ENCODE measurements around the gene MACROD2. TPM values are rescaled to one million over a fixed set of nuclear protein-coding genes. Genes with fewer than 3 reads are reported as not detected.

The MACROD2 gene
- polyA plus RNA-seq, 2 of the 4 experiments (the other 2 are of a cell fraction) = 0.96 to 1.3 TPM

DNA sequence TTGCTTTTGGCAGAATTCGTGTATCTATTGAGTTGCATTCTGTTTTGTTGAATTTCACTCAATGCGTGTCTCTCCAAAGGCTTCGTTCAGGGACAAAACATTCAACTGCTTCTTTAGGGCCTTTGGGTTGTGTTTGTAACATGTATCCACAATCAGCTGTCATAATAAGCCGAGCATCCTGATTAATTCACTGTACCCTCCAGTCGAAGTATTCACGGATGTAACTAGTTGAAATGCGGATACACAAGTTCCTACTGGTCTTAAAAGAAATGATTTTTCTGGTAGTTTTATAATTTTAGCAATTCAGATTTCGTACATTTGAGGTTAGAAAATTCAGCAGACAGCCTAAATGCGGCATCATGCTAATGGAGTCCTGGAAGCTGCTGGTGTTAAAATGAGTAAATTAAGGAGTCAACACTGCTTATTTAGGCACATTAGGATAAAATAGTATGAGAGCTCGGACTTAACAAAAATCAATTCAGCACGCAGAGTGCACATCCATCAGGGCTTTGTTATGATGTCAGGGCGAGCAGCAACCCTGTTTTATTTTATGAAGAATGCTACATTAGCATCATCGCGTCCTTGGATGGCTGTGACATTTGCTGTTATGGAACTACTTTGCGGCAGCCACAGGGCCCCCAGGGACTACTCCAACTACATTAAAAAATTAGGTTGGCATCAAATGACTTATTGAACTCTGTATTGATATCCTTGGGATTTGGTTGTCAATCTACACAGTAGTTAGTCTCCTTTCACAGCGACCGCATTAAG lies 831.4 kb downstream of the MACROD2 start (continued):
- no peak for TF ChIP-seq CHD4 (IDR thresholded peaks at IDR 0.05; ENCODE audit: borderline replicate concordance)

- Histone ChIP-seq H3K4me3 (no peak overlapping the region), H3K4me1 (no peaks in the 10 kb centered on the region), H3K4me2 (no peak overlapping the region), H3K27ac (no peak overlapping the region), H3K9me3 (no peaks in the 10 kb centered on the region)
- no peak for ATAC-seq
- ChIA-PET POLR2A (no interaction called here), CTCF (no interaction called here)
- DNase-seq (ENCODE audit: low read depth in 1 of 2, low spot score in 1 of 2) = no peak
- TF ChIP-seq MYC (IDR thresholded peaks at IDR 0.05; ENCODE audit: borderline replicate concordance, low read length) = no peak
- no peak for TF ChIP-seq TFCP2L1 (CRISPR knock-in tag; IDR thresholded peaks at IDR 0.05)
- TF ChIP-seq NR3C1 (IDR thresholded peaks at IDR 0.05) = no peak
- no peak for TF ChIP-seq EHF (CRISPR knock-in tag; IDR thresholded peaks at IDR 0.05)
- no peak for TF ChIP-seq ATOH8 (CRISPR knock-in tag; IDR thresholded peaks at IDR 0.05; ENCODE audit: low read depth)
- no peak for TF ChIP-seq POLR2AphosphoS2 (conservative IDR thresholded peaks at IDR 0.05; ENCODE audit: low read length)
- TF ChIP-seq RFX5 (IDR thresholded peaks at IDR 0.05) = no peak
- TF ChIP-seq HES2 (IDR thresholded peaks at IDR 0.05) = no peak
- TF ChIP-seq FOSL2 (IDR thresholded peaks at IDR 0.05) = no peak
- no peak for TF ChIP-seq FOSL2 (CRISPR knock-in tag; IDR thresholded peaks at IDR 0.05)
- TF ChIP-seq MAZ (IDR thresholded peaks at IDR 0.05; ENCODE audit: borderline replicate concordance, low read depth, low read length) = no peak
- TF ChIP-seq CHD4 (IDR thresholded peaks at IDR 0.05; ENCODE audit: borderline replicate concordance) = no peak
- TF ChIP-seq, protein P1, sequence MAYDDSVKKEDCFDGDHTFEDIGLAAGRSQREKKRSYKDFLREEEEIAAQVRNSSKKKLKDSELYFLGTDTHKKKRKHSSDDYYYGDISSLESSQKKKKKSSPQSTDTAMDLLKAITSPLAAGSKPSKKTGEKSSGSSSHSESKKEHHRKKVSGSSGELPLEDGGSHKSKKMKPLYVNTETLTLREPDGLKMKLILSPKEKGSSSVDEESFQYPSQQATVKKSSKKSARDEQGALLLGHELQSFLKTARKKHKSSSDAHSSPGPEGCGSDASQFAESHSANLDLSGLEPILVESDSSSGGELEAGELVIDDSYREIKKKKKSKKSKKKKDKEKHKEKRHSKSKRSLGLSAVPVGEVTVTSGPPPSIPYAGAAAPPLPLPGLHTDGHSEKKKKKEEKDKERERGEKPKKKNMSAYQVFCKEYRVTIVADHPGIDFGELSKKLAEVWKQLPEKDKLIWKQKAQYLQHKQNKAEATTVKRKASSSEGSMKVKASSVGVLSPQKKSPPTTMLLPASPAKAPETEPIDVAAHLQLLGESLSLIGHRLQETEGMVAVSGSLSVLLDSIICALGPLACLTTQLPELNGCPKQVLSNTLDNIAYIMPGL (CRISPR knock-in tag; IDR thresholded peaks at IDR 0.05; ENCODE audit: borderline replicate concordance) = no peak
- TF ChIP-seq, protein P2, sequence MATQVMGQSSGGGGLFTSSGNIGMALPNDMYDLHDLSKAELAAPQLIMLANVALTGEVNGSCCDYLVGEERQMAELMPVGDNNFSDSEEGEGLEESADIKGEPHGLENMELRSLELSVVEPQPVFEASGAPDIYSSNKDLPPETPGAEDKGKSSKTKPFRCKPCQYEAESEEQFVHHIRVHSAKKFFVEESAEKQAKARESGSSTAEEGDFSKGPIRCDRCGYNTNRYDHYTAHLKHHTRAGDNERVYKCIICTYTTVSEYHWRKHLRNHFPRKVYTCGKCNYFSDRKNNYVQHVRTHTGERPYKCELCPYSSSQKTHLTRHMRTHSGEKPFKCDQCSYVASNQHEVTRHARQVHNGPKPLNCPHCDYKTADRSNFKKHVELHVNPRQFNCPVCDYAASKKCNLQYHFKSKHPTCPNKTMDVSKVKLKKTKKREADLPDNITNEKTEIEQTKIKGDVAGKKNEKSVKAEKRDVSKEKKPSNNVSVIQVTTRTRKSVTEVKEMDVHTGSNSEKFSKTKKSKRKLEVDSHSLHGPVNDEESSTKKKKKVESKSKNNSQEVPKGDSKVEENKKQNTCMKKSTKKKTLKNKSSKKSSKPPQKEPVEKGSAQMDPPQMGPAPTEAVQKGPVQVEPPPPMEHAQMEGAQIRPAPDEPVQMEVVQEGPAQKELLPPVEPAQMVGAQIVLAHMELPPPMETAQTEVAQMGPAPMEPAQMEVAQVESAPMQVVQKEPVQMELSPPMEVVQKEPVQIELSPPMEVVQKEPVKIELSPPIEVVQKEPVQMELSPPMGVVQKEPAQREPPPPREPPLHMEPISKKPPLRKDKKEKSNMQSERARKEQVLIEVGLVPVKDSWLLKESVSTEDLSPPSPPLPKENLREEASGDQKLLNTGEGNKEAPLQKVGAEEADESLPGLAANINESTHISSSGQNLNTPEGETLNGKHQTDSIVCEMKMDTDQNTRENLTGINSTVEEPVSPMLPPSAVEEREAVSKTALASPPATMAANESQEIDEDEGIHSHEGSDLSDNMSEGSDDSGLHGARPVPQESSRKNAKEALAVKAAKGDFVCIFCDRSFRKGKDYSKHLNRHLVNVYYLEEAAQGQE (IDR thresholded peaks at IDR 0.05) = no peak
- TF ChIP-seq RCOR1 (IDR thresholded peaks at IDR 0.05; ENCODE audit: low read depth, low read length) = no peak
- TF ChIP-seq NFE2L2 (conservative IDR thresholded peaks at IDR 0.05; ENCODE audit: low read length) = no peak
- no peak for TF ChIP-seq HDAC2 (IDR thresholded peaks at IDR 0.05)
- TF ChIP-seq EHMT2 (IDR thresholded peaks at IDR 0.05; ENCODE audit: low read depth) = no peak
- no peak for TF ChIP-seq ZFP36 (IDR thresholded peaks at IDR 0.05; ENCODE audit: borderline replicate concordance, partially characterized antibody)
- TF ChIP-seq PHF8 (IDR thresholded peaks at IDR 0.05; ENCODE audit: borderline replicate concordance, low read depth) = no peak
- WGBS (ENCODE audit: missing lambda C conversion rate) = 86% methylated on average over 1 of the region's 1 CpG
- no peak for FAIRE-seq
Measured at GRCh38 chr20:14828459-14828858, 833.1 kb downstream of the MACROD2 start.

Measured in A549 (cell line).